HCT116 (cell line): ENCODE data around the gene HMGCL. TPM values are rescaled to one million over a fixed set of nuclear protein-coding genes. Genes with fewer than 3 reads are reported as not detected.
"Not testable (repeated sequence)": the region's sequence is repeated elsewhere in the genome, so short reads cannot be mapped to it uniquely, and the experiment has no call there.

Source experiments
- ATAC-seq: fragments of 200-7000 bp; cut with Tn5 transposase; 2 replicates; pipeline ENCODE4 v1.9.1; 2020; ENCODE audit warnings: mild to moderate bottlenecking, moderate library complexity
- BruUV-seq: library from RNA; stranded (reverse); fragments of 400-500 nt; replicated peaks from 2 replicates; lab custom pipeline; 2021; lab: Mats Ljungman, UMichigan
- CTCF ChIA-PET: fragments of 300-600 bp; sonication (Branson Sonifier 250); formaldehyde crosslinking; loops from one replicate; lab custom pipeline; 2021; ENCODE audit warnings: antibody characterized with exemption; lab: Charles Lee
- POLR2A ChIA-PET: fragments of 300-600, 350-600 bp; sonication (Branson Sonifier 250); formaldehyde crosslinking; loops from one replicate; lab custom pipeline; 2021; ENCODE audit warnings: antibody characterized with exemption; lab: Charles Lee
- RAD21 ChIA-PET, 2 experiments: fragments of 300-600 bp; sonication (Branson Sonifier 250); formaldehyde crosslinking; loops; one replicate each; lab custom pipeline; 2023; ENCODE audit warnings: low total read pairs in 2 of 2; ENCODE audit not compliant: uncharacterized antibody in 2 of 2, unreplicated experiment in 2 of 2, low non-redundant PET in 1 of 2; lab: Charles Lee
- DNase-seq: peaks from one replicate; pipeline ENCODE4 v3.0.0-alpha.2; 2010; ENCODE audit warnings: low read depth, low spot score
- H2AFZ ChIP-seq: fragments of 200-600 bp; shearing (Covaris generic), sonication (generic); 2 replicates; pipeline ENCODE4 v1.6.1; 2017; ENCODE audit warnings: low read depth, mixed run types, mixed read lengths, antibody characterized with exemption, low read length; ENCODE audit not compliant: poor library complexity, severe bottlenecking
- H3K27ac ChIP-seq: 2 replicates; pipeline ENCODE4 v1.5.1; 2012; ENCODE audit warnings: low read depth, low read length
- H3K27me3 ChIP-seq: fragments of 200-600 bp; sonication (generic); 2 replicates; pipeline ENCODE4 v1.6.1; 2016; ENCODE audit warnings: mixed run types, low read length, mixed read lengths; ENCODE audit not compliant: insufficient read depth
- H3K36me3 ChIP-seq, 2 experiments: fragments of 200-500 bp in 1 of 2; fragments of 200-600 bp in 1 of 2; sonication (Bioruptor generic) in 1 of 2; sonication (generic) in 1 of 2; 2 replicates each; pipeline versions ENCODE4 v1.5.1 to v1.6.1; 2014 to 2016; ENCODE audit warnings: low read length in 2 of 2, inconsistent platforms in 1 of 2, mixed read lengths in 1 of 2, mixed run types in 1 of 2; ENCODE audit not compliant: insufficient read depth in 2 of 2, control insufficient read depth in 1 of 2
- H3K4me1 ChIP-seq, 2 experiments: fragments of 200-600 bp in 1 of 2; sonication (generic) in 1 of 2; 2 replicates each; pipeline versions ENCODE4 v1.5.1 to v1.6.1; 2012 to 2017; ENCODE audit warnings: low read length in 2 of 2, inconsistent platforms in 1 of 2, mild to moderate bottlenecking in 1 of 2, mixed read lengths in 1 of 2, mixed run types in 1 of 2, moderate library complexity in 1 of 2; ENCODE audit not compliant: insufficient read depth in 2 of 2, control insufficient read depth in 1 of 2
- H3K4me2 ChIP-seq: fragments of 200-600 bp; sonication (generic); 2 replicates; pipeline ENCODE4 v1.6.1; 2017; ENCODE audit warnings: mixed run types, low read length, mixed read lengths
- H3K4me3 ChIP-seq, 2 experiments: fragments of 200-600 bp in 1 of 2; sonication (generic) in 1 of 2; replicated peaks in 1 of 2; 2 replicates each; pipeline ENCODE4 v1.5.1; 2011 to 2016; ENCODE audit warnings: low read length in 2 of 2, control low read depth in 1 of 2, low read depth in 1 of 2, mild to moderate bottlenecking in 1 of 2, mixed read lengths in 1 of 2, mixed run types in 1 of 2
- H3K79me2 ChIP-seq: fragments of 200-600 bp; sonication (generic); 2 replicates; pipeline ENCODE4 v1.6.1; 2017; ENCODE audit warnings: mild to moderate bottlenecking, mixed run types, low read length, moderate library complexity, mixed read lengths; ENCODE audit not compliant: insufficient read depth
- H3K9ac ChIP-seq: fragments of 200-600 bp; sonication (generic); 2 replicates; pipeline ENCODE4 v1.6.1; 2016; ENCODE audit warnings: low read length, mixed read lengths
- H3K9me2 ChIP-seq: fragments of 200-600 bp; sonication (generic), shearing (Covaris generic); 2 replicates; pipeline ENCODE4 v1.6.1; 2017; ENCODE audit warnings: mixed run types, mild to moderate bottlenecking, moderate library complexity; ENCODE audit not compliant: insufficient read depth
- H3K9me3 ChIP-seq, 2 experiments: fragments of 200-500 bp in 1 of 2; fragments of 200-600 bp in 1 of 2; sonication (Bioruptor generic) in 1 of 2; sonication (generic) in 1 of 2; 2 replicates each; pipeline ENCODE4 v1.6.1; 2014 to 2017; ENCODE audit warnings: low read length in 2 of 2, mixed read lengths in 2 of 2, inconsistent platforms in 1 of 2, low read depth in 1 of 2, mild to moderate bottlenecking in 1 of 2, mixed run types in 1 of 2, moderate library complexity in 1 of 2; ENCODE audit not compliant: control insufficient read depth in 1 of 2, insufficient read depth in 1 of 2
- H4K20me1 ChIP-seq: fragments of 200-600 bp; sonication (generic), shearing (Covaris generic); 2 replicates; pipeline ENCODE4 v1.6.1; 2017; ENCODE audit warnings: mixed run types, mild to moderate bottlenecking, moderate library complexity; ENCODE audit not compliant: insufficient read depth
- EGR1 ChIP-seq: IDR thresholded peaks from 2 replicates; pipeline ENCODE4 v1.6.1; 2012; ENCODE audit warnings: low read depth
- FOSL1 ChIP-seq: IDR thresholded peaks from 2 replicates; pipeline ENCODE4 v1.6.1; 2012; ENCODE audit warnings: low read depth
- JUND ChIP-seq: IDR thresholded peaks from 2 replicates; pipeline ENCODE4 v1.6.1; 2012
- TCF7L2 ChIP-seq: IDR thresholded peaks from 2 replicates; pipeline ENCODE4 v1.7.0; 2011; ENCODE audit warnings: borderline replicate concordance, inconsistent platforms; ENCODE audit not compliant: insufficient read depth, insufficient read length; ENCODE audit errors: extremely low read depth
- ZFX ChIP-seq: fragments of 450-650 bp; IDR thresholded peaks from 2 replicates; pipeline ENCODE4 v1.6.1; 2017
- intact Hi-C: fragments of 100-400 bp; cut with micrococcal nuclease; formaldehyde crosslinking; loops from 2 replicates; pipeline ENCODE4 v1.10.0; 2022
- total RNA-seq: library from RNA; stranded (reverse); gene quantifications from one replicate; pipeline ENCODE4 v1.2.1, GENCODE V29; 2021; ENCODE audit not compliant: unreplicated experiment
- TF ChIP-seq, protein P1 (sequence below): IDR thresholded peaks from 2 replicates; pipeline ENCODE4 v1.6.1; 2012; ENCODE audit warnings: low read depth
- TF ChIP-seq, protein P2 (sequence below): IDR thresholded peaks from 2 replicates; pipeline ENCODE4 v1.6.1; 2011; ENCODE audit warnings: mild to moderate bottlenecking, low read length, moderate library complexity; ENCODE audit not compliant: insufficient replicate concordance; ENCODE audit errors: extremely low read depth

The HMGCL gene
- total RNA-seq, 1 experiment from 2014 or later = 36.2 TPM

GRCh38 chr1:23784846-23785245 is 40.4 kb downstream of the HMGCL start:
- H3K36me3 ChIP-seq = peaks cover 31 to 47% of the 10 kb centered on the region in 2 experiments; a peak in 3 of 4 replicates
- POLR2A ChIA-PET = no interaction called here
- BruUV-seq = no TSS peak
- DNase-seq = no peak
- H3K9ac ChIP-seq = no peak overlapping the region
- H4K20me1 ChIP-seq = 0 out of 2 replicates have a peak, but pooled peaks cover 4% of the 10 kb centered on the region
- H3K9me2 ChIP-seq = no peaks in the 10 kb centered on the region
- H3K27ac ChIP-seq = no peak overlapping the region
- CTCF ChIA-PET = no interaction called here
- no peaks in the 10 kb centered on the region for H3K27me3 ChIP-seq
- H2AFZ ChIP-seq = no peak overlapping the region
- peaks cover 57% of the 10 kb centered on the region for H3K79me2 ChIP-seq
- TF ChIP-seq TCF7L2 (no peak), ZFX (no peak), JUND (no peak), EGR1 (no peak), FOSL1 (no peak)
- TF ChIP-seq, protein P1, sequence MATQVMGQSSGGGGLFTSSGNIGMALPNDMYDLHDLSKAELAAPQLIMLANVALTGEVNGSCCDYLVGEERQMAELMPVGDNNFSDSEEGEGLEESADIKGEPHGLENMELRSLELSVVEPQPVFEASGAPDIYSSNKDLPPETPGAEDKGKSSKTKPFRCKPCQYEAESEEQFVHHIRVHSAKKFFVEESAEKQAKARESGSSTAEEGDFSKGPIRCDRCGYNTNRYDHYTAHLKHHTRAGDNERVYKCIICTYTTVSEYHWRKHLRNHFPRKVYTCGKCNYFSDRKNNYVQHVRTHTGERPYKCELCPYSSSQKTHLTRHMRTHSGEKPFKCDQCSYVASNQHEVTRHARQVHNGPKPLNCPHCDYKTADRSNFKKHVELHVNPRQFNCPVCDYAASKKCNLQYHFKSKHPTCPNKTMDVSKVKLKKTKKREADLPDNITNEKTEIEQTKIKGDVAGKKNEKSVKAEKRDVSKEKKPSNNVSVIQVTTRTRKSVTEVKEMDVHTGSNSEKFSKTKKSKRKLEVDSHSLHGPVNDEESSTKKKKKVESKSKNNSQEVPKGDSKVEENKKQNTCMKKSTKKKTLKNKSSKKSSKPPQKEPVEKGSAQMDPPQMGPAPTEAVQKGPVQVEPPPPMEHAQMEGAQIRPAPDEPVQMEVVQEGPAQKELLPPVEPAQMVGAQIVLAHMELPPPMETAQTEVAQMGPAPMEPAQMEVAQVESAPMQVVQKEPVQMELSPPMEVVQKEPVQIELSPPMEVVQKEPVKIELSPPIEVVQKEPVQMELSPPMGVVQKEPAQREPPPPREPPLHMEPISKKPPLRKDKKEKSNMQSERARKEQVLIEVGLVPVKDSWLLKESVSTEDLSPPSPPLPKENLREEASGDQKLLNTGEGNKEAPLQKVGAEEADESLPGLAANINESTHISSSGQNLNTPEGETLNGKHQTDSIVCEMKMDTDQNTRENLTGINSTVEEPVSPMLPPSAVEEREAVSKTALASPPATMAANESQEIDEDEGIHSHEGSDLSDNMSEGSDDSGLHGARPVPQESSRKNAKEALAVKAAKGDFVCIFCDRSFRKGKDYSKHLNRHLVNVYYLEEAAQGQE = no peak
- TF ChIP-seq, protein P2, sequence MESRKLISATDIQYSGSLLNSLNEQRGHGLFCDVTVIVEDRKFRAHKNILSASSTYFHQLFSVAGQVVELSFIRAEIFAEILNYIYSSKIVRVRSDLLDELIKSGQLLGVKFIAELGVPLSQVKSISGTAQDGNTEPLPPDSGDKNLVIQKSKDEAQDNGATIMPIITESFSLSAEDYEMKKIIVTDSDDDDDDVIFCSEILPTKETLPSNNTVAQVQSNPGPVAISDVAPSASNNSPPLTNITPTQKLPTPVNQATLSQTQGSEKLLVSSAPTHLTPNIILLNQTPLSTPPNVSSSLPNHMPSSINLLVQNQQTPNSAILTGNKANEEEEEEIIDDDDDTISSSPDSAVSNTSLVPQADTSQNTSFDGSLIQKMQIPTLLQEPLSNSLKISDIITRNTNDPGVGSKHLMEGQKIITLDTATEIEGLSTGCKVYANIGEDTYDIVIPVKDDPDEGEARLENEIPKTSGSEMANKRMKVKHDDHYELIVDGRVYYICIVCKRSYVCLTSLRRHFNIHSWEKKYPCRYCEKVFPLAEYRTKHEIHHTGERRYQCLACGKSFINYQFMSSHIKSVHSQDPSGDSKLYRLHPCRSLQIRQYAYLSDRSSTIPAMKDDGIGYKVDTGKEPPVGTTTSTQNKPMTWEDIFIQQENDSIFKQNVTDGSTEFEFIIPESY = no peak
- RAD21 ChIA-PET = no interaction called here
- peaks cover 17 to 26% of the 10 kb centered on the region in 2 experiments for H3K4me1 ChIP-seq
- no peak overlapping the region for H3K4me2 ChIP-seq
- ATAC-seq = no peak
- no peaks in the 10 kb centered on the region for H3K9me3 ChIP-seq
- H3K4me3 ChIP-seq = no peak overlapping the region
- intact Hi-C loops = no loop called here

GRCh38 chr1:23783141-23783540 is 42.1 kb downstream of the HMGCL start:
- H2AFZ ChIP-seq, DNase-seq, H3K4me3 ChIP-seq, intact Hi-C loops, CTCF ChIA-PET, ATAC-seq, H3K4me2 ChIP-seq, H3K9me3 ChIP-seq, BruUV-seq, H3K9ac ChIP-seq, POLR2A ChIA-PET, H3K27ac ChIP-seq, H3K27me3 ChIP-seq, RAD21 ChIA-PET, H3K9me2 ChIP-seq: not testable (repeated sequence)
- Histone ChIP-seq H3K36me3 (peaks cover 31 to 41% of the 10 kb centered on the region in 2 experiments; a peak in 3 of 4 replicates), H3K4me1 (peaks cover 14 to 21% of the 10 kb centered on the region in 2 experiments), H4K20me1 (peaks cover 11% of the 10 kb centered on the region; the same call in 1 of the 2 replicates), H3K79me2 (peaks cover 71% of the 10 kb centered on the region)
